Type B pancreatic cell (in vitro differentiated cells): Measurements from ENCODE around the gene ECM2. TPM values are rescaled to one million over a fixed set of nuclear protein-coding genes. Genes with fewer than 3 reads are reported as not detected.

ENCODE experiments used
- DNase-seq: peaks from one replicate; pipeline ENCODE4 v3.0.0; 2021; ENCODE audit warnings: mixed read lengths; ENCODE audit not compliant: unreplicated experiment; ENCODE audit errors: extremely low spot score
- H3K27ac Mint-ChIP-seq: 2 replicates; pipeline ENCODE4 v1.8.0; 2021; ENCODE audit warnings: mild to moderate bottlenecking, mixed read lengths
- H3K27me3 Mint-ChIP-seq: 2 replicates; pipeline ENCODE4 v1.8.0; 2021; ENCODE audit warnings: mixed read lengths
- H3K36me3 Mint-ChIP-seq: 2 replicates; pipeline ENCODE4 v1.8.0; 2021; ENCODE audit warnings: mixed read lengths
- H3K4me1 Mint-ChIP-seq: one replicate; pipeline ENCODE4 v1.8.0; 2021; ENCODE audit warnings: mixed read lengths; ENCODE audit not compliant: unreplicated experiment
- H3K4me3 Mint-ChIP-seq: 2 replicates; pipeline ENCODE4 v1.8.0; 2021; ENCODE audit warnings: mild to moderate bottlenecking, mixed read lengths
- H3K9me3 Mint-ChIP-seq: 2 replicates; pipeline ENCODE4 v1.8.0; 2021; ENCODE audit warnings: mixed read lengths
- total RNA-seq: library from RNA; stranded (reverse); gene quantifications from 2 replicates; pipeline ENCODE4 v1.2.1, GENCODE V29; 2021; ENCODE audit warnings: low replicate concordance
- TF ChIP-seq, protein P1 (sequence below): fragments of 200-600 bp; sonication (generic); conservative IDR thresholded peaks from 2 replicates; pipeline ENCODE4 v1.5.0; 2021; ENCODE audit warnings: antibody characterized with exemption, mild to moderate bottlenecking

ECM2 gene
- total RNA-seq, 1 donor from 2014 or later, result 0.51 TPM

- DNase-seq, result no peak
- H3K4me3 Mint-ChIP-seq, result no peak overlapping the region
- no peaks in the 10 kb centered on the region for H3K27me3 Mint-ChIP-seq
- H3K27ac Mint-ChIP-seq, result no peak overlapping the region
- H3K36me3 Mint-ChIP-seq, result no peaks in the 10 kb centered on the region
- no peaks in the 10 kb centered on the region for H3K9me3 Mint-ChIP-seq
- TF ChIP-seq, protein P1, sequence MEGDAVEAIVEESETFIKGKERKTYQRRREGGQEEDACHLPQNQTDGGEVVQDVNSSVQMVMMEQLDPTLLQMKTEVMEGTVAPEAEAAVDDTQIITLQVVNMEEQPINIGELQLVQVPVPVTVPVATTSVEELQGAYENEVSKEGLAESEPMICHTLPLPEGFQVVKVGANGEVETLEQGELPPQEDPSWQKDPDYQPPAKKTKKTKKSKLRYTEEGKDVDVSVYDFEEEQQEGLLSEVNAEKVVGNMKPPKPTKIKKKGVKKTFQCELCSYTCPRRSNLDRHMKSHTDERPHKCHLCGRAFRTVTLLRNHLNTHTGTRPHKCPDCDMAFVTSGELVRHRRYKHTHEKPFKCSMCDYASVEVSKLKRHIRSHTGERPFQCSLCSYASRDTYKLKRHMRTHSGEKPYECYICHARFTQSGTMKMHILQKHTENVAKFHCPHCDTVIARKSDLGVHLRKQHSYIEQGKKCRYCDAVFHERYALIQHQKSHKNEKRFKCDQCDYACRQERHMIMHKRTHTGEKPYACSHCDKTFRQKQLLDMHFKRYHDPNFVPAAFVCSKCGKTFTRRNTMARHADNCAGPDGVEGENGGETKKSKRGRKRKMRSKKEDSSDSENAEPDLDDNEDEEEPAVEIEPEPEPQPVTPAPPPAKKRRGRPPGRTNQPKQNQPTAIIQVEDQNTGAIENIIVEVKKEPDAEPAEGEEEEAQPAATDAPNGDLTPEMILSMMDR, result no peak
- H3K4me1 Mint-ChIP-seq, result no peaks in the 10 kb centered on the region
Measured at GRCh38 chr9:92524881-92525280, 10.9 kb downstream of the ECM2 start.

DNA sequence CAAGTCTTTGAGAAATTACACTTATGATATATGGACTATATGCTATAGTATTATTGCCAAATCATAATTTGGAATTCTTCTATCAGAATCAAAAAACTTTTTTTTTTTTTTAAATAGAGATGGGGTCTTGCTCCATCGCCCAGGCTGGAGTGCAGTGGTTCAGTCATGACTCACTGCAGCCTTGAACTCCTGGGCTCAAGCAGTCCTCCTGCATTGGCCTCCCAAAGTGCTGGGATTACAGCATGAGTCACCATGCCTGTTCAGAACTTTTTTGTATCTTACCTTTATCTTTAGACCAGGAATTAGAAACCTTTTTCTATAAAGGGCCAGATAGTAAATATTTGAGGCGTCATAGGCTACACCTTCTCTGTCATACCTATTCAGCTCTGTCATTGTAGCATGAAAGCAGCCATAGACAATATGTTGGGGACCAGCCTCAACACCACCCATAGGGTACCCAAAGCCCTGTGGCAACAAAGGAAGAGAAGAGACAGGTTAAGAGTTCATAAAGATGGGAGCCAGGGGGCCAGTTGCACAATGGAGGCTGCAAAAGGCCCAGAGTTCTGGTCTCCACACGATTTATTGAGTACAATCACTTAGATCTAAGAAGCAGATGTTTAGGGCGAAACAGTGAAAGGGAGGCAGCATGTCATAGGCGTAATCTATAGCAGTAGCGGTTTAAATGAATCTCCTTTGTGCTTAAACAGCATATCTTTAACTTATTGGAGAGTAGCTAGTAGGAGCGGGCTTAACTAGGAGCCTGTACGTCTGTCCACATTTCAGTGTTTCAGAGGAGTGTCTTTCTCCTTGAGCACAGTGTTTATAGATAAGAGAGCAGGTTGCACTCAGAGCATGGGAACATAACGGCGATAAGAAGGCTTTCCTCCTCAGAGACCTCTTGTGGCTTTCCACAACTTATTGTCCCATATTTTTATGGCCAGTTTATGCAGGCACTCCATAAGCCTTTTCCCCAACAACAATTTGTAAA, 12.5 kb downstream of the ECM2 start:
- Mint-ChIP-seq H3K4me1 (no peaks in the 10 kb centered on the region), H3K9me3 (no peaks in the 10 kb centered on the region), H3K27me3 (no peaks in the 10 kb centered on the region), H3K27ac (no peak overlapping the region), H3K4me3 (no peak overlapping the region), H3K36me3 (no peaks in the 10 kb centered on the region)
- no peak for DNase-seq
- TF ChIP-seq, protein P1, result no peak

- TF ChIP-seq, protein P1, result no peak
- H3K27me3 Mint-ChIP-seq, result no peaks in the 10 kb centered on the region
- H3K4me1 Mint-ChIP-seq, result no peaks in the 10 kb centered on the region
Measured at GRCh38 chr9:92520837-92521236, 15.0 kb downstream of the ECM2 start.

GRCh38 chr9:92518199-92518598, 17.6 kb downstream of the ECM2 start:
- Mint-ChIP-seq H3K27ac (no peak overlapping the region), H3K4me3 (no peak overlapping the region), H3K9me3 (no peaks in the 10 kb centered on the region), H3K4me1 (no peaks in the 10 kb centered on the region), H3K36me3 (no peaks in the 10 kb centered on the region), H3K27me3 (no peaks in the 10 kb centered on the region)
- no peak for DNase-seq
- TF ChIP-seq, protein P1, result no peak

More at GRCh38 chr9:92520837-92521236, 15.0 kb downstream of the ECM2 start:
- Mint-ChIP-seq H3K4me3 (no peak overlapping the region), H3K27ac (no peak overlapping the region), H3K9me3 (no peaks in the 10 kb centered on the region), H3K36me3 (no peaks in the 10 kb centered on the region)
- DNase-seq, result no peak

DNA sequence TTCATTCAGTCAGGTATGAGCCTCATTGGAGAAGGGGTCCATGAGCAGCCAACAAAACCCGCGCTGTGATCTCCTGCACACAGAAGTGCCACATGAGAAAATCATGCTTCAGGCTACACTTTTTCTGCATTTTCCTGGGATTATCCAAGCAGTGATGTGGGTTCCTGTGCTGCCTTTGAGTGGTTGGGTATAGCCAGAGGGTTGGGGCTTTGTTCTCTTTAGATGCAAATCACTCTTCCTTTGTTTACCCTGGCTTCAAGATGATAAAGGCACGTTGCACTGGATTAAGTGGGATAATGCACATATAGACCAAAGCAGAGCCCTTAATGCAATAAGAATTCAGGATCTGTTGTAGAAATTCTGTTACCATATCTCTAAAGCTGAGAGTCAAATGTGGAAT, 18.7 kb downstream of the ECM2 start:
- H3K4me1 Mint-ChIP-seq, result no peaks in the 10 kb centered on the region
- no peaks in the 10 kb centered on the region for H3K36me3 Mint-ChIP-seq
- TF ChIP-seq, protein P1, result no peak
- DNase-seq, result no peak
- H3K9me3 Mint-ChIP-seq, result no peaks in the 10 kb centered on the region
- H3K27me3 Mint-ChIP-seq, result no peaks in the 10 kb centered on the region
- no peak overlapping the region for H3K27ac Mint-ChIP-seq
- no peak overlapping the region for H3K4me3 Mint-ChIP-seq
